KMS-11 (cell line): ENCODE measurements around the gene TSPAN11.

Experiments used
- H2AFZ ChIP-seq: fragments of 200-600 bp; sonication (generic); 2 replicates; pipeline ENCODE4 v1.6.1; 2016; ENCODE audit warnings: antibody characterized with exemption, mixed run types, low read depth
- H3K27ac ChIP-seq: fragments of 200-600 bp; sonication (generic); 2 replicates; pipeline ENCODE4 v1.6.1; 2016; ENCODE audit warnings: mild to moderate bottlenecking, mixed run types
- H3K27me3 ChIP-seq: fragments of 200-600 bp; sonication (generic); 2 replicates; pipeline ENCODE4 v1.6.1; 2017; ENCODE audit warnings: mild to moderate bottlenecking, low read depth, mixed run types, moderate library complexity; ENCODE audit not compliant: insufficient read depth
- H3K36me3 ChIP-seq: fragments of 200-600 bp; sonication (generic); 2 replicates; pipeline ENCODE4 v1.6.1; 2017; ENCODE audit warnings: mild to moderate bottlenecking, mixed run types; ENCODE audit not compliant: insufficient read depth
- H3K4me1 ChIP-seq: fragments of 200-600 bp; sonication (generic); 2 replicates; pipeline ENCODE4 v1.6.1; 2016; ENCODE audit warnings: mild to moderate bottlenecking, low read depth, mixed run types; ENCODE audit not compliant: poor library complexity, severe bottlenecking
- H3K4me2 ChIP-seq: fragments of 200-600 bp; sonication (generic); 2 replicates; pipeline ENCODE4 v1.7.0; 2016; ENCODE audit warnings: mild to moderate bottlenecking, mixed run types
- H3K4me3 ChIP-seq: fragments of 200-600 bp; sonication (generic); IDR thresholded peaks from 2 replicates; pipeline ENCODE4 v1.6.1; 2017; ENCODE audit warnings: low read depth, low read length, mixed read lengths; ENCODE audit not compliant: insufficient read depth
- H3K79me2 ChIP-seq: fragments of 200-600 bp; sonication (generic); 2 replicates; pipeline ENCODE4 v1.6.1; 2016; ENCODE audit warnings: low read depth, mixed run types; ENCODE audit not compliant: insufficient read depth
- H3K9ac ChIP-seq: fragments of 200-600 bp; sonication (generic); 2 replicates; pipeline ENCODE4 v1.6.1; 2016; ENCODE audit warnings: mild to moderate bottlenecking, mixed run types
- H4K20me1 ChIP-seq: fragments of 200-600 bp; sonication (generic); 2 replicates; pipeline ENCODE4 v1.6.1; 2016; ENCODE audit warnings: mild to moderate bottlenecking, mixed run types; ENCODE audit not compliant: insufficient read depth
- TF ChIP-seq, protein P1 (sequence below): fragments of 200-600 bp; sonication (generic); conservative IDR thresholded peaks from 2 replicates; pipeline ENCODE4 v1.6.1; 2017; ENCODE audit warnings: low read depth, mild to moderate bottlenecking, antibody characterized with exemption, low read length, moderate library complexity, mixed read lengths

Gene TSPAN11

DNA sequence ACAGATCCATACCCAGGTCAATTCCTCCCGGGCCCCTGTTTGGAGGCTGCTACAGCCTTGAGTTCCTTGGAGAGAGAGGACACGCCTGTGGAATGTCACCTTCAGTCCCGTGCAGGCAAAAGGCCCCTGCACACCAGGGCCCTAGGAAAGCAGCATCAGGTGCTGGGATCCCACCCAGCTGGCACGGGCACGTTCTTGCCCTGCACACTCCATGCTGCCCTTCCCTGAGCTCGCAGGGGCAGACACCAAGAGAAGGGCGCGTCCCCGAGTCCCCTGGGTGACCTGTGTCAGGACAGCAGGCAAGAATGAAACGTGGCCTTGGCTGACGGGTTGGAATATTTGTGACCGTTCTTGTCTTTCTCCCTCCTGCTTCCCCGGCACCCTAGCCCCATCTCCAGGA lies 67.7 kb downstream of the TSPAN11 start:
- H4K20me1 ChIP-seq = no peaks in the 10 kb centered on the region
- no peak overlapping the region for H3K4me2 ChIP-seq

DNA sequence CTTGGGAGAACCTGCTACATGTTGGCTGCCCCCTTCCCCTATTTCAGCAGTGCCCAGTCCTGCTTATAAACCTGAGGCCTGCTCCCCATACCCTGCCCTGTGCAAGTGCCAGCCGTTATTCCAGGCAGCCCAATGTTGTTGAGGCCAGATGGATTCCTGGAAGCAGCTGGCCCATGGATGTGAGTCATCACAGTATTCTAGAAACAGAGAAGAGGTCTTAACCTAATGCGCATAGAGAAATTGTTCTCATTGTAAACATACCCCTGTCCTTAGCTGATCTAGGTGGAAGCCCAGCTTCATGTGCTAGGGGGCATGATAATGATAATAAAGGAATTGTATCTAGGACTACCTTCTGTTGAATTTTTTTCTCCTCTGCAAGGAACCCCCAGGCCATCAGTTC lies 69.7 kb downstream of the TSPAN11 start:
- Histone ChIP-seq H3K36me3 (no peaks in the 10 kb centered on the region), H3K9ac (no peak overlapping the region), H4K20me1 (no peaks in the 10 kb centered on the region), H3K4me1 (no peaks in the 10 kb centered on the region), H3K4me3 (no peak overlapping the region), H3K27ac (no peak overlapping the region), H3K4me2 (no peak overlapping the region), H3K79me2 (no peaks in the 10 kb centered on the region), H2AFZ (no peak overlapping the region), H3K27me3 (no peaks in the 10 kb centered on the region)
- TF ChIP-seq, protein P1, sequence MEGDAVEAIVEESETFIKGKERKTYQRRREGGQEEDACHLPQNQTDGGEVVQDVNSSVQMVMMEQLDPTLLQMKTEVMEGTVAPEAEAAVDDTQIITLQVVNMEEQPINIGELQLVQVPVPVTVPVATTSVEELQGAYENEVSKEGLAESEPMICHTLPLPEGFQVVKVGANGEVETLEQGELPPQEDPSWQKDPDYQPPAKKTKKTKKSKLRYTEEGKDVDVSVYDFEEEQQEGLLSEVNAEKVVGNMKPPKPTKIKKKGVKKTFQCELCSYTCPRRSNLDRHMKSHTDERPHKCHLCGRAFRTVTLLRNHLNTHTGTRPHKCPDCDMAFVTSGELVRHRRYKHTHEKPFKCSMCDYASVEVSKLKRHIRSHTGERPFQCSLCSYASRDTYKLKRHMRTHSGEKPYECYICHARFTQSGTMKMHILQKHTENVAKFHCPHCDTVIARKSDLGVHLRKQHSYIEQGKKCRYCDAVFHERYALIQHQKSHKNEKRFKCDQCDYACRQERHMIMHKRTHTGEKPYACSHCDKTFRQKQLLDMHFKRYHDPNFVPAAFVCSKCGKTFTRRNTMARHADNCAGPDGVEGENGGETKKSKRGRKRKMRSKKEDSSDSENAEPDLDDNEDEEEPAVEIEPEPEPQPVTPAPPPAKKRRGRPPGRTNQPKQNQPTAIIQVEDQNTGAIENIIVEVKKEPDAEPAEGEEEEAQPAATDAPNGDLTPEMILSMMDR = no peak

More for the DNA sequence above, 67.7 kb downstream of the TSPAN11 start:
- Histone ChIP-seq H2AFZ (no peak overlapping the region), H3K4me3 (no peak overlapping the region), H3K79me2 (no peaks in the 10 kb centered on the region), H3K27me3 (no peaks in the 10 kb centered on the region), H3K4me1 (peaks cover 11% of the 10 kb centered on the region), H3K9ac (no peak overlapping the region), H3K36me3 (no peaks in the 10 kb centered on the region), H3K27ac (no peak overlapping the region)
- TF ChIP-seq, protein P1 = no peak

DNA sequence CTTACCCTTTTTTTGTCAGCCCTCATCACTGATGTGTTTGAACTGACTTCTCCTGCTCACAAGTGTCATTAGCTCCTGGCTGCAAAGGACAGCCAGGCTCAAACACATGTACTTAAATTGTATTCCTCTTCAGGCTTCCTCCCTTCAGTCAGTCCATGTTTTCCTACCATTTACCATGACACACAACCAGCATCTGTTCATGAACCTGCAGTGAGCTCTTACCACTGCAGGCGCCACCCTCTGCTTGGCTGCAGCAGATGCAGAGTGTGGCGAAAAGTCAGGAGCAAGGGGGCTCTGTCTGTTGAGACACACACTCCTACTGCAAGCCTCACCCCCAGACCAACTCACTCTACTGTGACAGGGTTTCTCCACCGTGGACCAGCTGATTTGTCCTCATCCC lies 70.2 kb downstream of the TSPAN11 start:
- Histone ChIP-seq H3K36me3 (no peaks in the 10 kb centered on the region), H3K4me2 (no peak overlapping the region), H3K79me2 (no peaks in the 10 kb centered on the region), H3K4me1 (no peaks in the 10 kb centered on the region), H4K20me1 (no peaks in the 10 kb centered on the region), H2AFZ (no peak overlapping the region), H3K27me3 (no peaks in the 10 kb centered on the region), H3K4me3 (no peak overlapping the region), H3K27ac (no peak overlapping the region), H3K9ac (no peak overlapping the region)
- TF ChIP-seq, protein P1 = no peak

DNA sequence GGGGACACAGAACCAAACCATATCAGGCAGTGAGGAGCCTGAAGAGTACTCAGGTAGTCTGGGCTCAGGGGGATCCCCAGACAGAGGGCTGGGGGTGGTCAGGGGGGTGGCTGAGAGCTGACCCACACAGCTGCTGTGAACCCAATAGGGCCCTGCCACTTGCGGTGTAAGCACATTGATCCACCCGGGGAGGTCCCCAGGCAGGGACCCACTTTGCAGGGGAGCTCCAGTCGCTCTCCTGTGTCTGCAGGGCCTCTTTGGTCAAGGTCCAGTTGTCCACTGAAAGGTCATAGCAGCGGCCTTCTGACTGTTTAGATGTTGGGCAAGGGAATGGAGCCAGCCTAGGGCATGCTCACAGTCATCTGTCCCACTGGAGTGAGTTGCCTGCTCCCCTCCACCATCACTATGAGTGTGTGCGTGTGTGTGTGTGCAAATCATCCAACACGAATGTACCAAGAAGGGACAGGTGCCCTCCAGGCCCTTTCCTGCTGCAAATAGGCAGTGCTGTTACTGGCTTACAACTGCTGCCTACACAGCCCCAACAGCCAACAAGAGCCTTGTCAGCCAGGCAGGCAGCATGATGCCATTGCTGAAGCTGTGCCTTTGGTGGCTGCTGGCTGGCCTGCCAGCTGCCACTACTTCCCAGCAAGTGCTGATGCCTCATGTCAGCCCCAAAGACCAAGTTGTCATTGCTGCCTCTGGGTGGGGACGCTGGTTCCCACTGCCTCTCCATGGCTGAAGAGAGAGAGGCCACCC lies 71.3 kb downstream of the TSPAN11 start:
- Histone ChIP-seq H4K20me1 (no peaks in the 10 kb centered on the region), H3K9ac (no peak overlapping the region), H3K4me2 (no peak overlapping the region), H3K36me3 (no peaks in the 10 kb centered on the region), H3K4me3 (no peak overlapping the region), H3K79me2 (no peaks in the 10 kb centered on the region), H3K27ac (no peak overlapping the region), H2AFZ (no peak overlapping the region), H3K27me3 (no peaks in the 10 kb centered on the region), H3K4me1 (no peaks in the 10 kb centered on the region)
- TF ChIP-seq, protein P1 = no peak
